Measurements from ENCODE around the gene DAPK1. TPM values are rescaled to one million over a fixed set of nuclear protein-coding genes. Genes with fewer than 3 reads are reported as not detected.

DAPK1 gene
- total RNA-seq, 1 experiment from 2014 or later, result 133 TPM

DNA sequence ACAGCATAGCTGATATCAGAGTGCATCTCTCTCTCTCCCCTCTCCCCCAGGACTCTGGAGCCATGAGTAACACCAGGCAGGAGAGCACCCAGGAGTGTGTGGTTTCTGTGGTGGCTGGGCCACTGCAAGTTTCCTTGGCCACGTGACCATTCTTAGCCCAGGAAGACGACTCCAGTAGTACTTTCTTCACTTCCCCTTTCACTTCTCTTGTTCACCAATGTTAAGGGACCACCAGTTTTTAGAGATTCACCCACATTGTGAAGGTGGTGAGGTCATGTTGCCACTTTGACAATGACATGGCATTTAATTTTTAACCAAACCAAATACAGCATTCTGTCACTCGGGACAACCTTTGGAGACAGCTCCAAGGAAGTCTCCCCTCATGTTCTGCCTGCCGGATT is 17.9 kb upstream of the DAPK1 start:
- H3K4me3 Mint-ChIP-seq (ENCODE audit: low read depth, unreplicated experiment), result no peak overlapping the region
- no TSS peak for BruUV-seq (replicated peaks)
- H3K36me3 Mint-ChIP-seq (ENCODE audit: insufficient read depth, unreplicated experiment), result no peaks in the 10 kb centered on the region
- CTCF ChIA-PET, result no interaction called here
- intact Hi-C loops (cut with micrococcal nuclease; ENCODE audit: unreplicated experiment), result no loop called here
- TF ChIP-seq, protein P1, sequence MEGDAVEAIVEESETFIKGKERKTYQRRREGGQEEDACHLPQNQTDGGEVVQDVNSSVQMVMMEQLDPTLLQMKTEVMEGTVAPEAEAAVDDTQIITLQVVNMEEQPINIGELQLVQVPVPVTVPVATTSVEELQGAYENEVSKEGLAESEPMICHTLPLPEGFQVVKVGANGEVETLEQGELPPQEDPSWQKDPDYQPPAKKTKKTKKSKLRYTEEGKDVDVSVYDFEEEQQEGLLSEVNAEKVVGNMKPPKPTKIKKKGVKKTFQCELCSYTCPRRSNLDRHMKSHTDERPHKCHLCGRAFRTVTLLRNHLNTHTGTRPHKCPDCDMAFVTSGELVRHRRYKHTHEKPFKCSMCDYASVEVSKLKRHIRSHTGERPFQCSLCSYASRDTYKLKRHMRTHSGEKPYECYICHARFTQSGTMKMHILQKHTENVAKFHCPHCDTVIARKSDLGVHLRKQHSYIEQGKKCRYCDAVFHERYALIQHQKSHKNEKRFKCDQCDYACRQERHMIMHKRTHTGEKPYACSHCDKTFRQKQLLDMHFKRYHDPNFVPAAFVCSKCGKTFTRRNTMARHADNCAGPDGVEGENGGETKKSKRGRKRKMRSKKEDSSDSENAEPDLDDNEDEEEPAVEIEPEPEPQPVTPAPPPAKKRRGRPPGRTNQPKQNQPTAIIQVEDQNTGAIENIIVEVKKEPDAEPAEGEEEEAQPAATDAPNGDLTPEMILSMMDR (IDR thresholded peaks at IDR 0.05; ENCODE audit: unreplicated experiment), result no peak
- DNase-seq, result peak; percentile 37
- H3K27ac Mint-ChIP-seq (ENCODE audit: unreplicated experiment), result no peak overlapping the region
- H3K9me3 Mint-ChIP-seq (ENCODE audit: low read depth, unreplicated experiment), result no peaks in the 10 kb centered on the region
- H3K27me3 Mint-ChIP-seq (ENCODE audit: unreplicated experiment), result no peaks in the 10 kb centered on the region
- H3K4me1 Mint-ChIP-seq (ENCODE audit: low read depth, unreplicated experiment), result no peaks in the 10 kb centered on the region

DNA sequence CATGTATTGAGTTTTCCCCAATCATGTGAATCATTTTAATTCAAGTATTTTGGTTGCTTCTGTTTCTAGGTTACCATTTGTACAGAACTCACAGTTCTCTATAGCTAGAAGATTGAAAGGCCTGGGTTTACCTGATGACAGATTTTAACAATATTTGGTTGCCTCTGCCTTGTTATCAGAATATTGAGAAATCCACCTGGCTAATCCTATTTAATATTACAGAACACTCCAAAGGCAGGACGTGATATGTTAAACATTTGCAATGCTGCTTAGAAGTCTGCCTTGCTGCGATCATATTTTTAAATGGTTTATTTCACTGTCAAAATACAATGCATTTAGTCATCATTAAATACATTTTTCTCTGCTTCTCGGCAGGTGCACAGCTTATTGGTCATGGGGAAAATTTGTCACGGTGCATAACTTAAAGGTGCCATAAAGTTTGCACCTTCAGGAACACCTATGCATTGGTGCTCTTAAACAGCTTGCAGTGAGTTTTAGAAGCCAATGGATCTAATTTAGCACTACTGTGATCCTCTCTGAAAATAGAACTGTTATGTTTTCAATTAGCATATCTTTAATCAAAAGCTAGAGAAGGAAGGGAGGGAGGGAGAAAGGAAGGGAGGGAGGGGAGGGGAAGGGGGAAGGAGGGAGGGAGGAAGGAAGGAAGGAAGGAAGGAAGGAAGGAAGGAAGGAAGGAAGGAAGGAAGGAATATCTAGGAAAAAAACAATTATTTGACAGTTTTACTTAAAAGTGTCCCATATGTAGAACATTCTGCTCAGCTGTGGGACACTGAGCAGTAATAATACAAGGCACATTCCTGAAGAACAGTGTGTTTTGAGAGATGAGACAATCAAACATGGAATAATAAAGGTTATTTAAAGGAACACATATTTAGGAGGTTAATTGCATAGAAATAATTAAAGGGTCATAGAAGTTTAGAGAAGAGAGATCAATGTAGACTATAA is 15.5 kb upstream of the DAPK1 start:
- TF ChIP-seq, protein P1 (IDR thresholded peaks at IDR 0.05; ENCODE audit: unreplicated experiment), result no peak
- Mint-ChIP-seq H3K9me3 (ENCODE audit: low read depth, unreplicated experiment) (no peaks in the 10 kb centered on the region), H3K4me3 (ENCODE audit: low read depth, unreplicated experiment) (no peak overlapping the region), H3K4me1 (ENCODE audit: low read depth, unreplicated experiment) (no peaks in the 10 kb centered on the region), H3K36me3 (ENCODE audit: insufficient read depth, unreplicated experiment) (no peaks in the 10 kb centered on the region), H3K27me3 (ENCODE audit: unreplicated experiment) (no peaks in the 10 kb centered on the region), H3K27ac (ENCODE audit: unreplicated experiment) (no peak overlapping the region)
- no TSS peak for BruUV-seq (replicated peaks)
- intact Hi-C loops (cut with micrococcal nuclease; ENCODE audit: unreplicated experiment), result no loop called here
- CTCF ChIA-PET, result interaction anchor here (0.7 kb wide), 1 partner anchor 744 kb away, joined by 8 read pairs; no protein-coding TSS in a partner anchor
- DNase-seq, result no peak

DNA sequence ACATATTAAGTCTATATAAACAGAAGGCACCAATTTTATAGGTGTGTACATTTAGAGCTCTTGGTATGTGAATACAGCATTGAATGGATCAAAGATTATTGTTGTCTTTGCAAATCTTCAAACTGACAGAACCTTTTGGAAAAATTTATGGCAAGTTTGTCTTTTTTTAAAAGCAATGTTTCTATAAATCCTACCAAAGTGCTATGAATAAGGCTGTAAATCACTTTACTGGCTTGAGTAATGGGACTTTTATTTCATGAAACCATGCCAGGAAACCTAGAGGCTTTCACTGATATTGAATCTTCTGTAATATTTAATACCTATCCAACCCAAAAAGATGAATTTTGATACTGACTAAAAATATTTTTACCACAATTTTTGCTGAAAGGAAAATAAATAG is 7.4 kb upstream of the DAPK1 start:
- no peak for DNase-seq
- H3K9me3 Mint-ChIP-seq (ENCODE audit: low read depth, unreplicated experiment), result no peaks in the 10 kb centered on the region
- no TSS peak for BruUV-seq (replicated peaks)
- no peak overlapping the region for H3K27ac Mint-ChIP-seq (ENCODE audit: unreplicated experiment)
- H3K4me1 Mint-ChIP-seq (ENCODE audit: low read depth, unreplicated experiment), result peaks cover 13% of the 10 kb centered on the region
- intact Hi-C loops (cut with micrococcal nuclease; ENCODE audit: unreplicated experiment), result no loop called here
- TF ChIP-seq, protein P1 (IDR thresholded peaks at IDR 0.05; ENCODE audit: unreplicated experiment), result no peak
- H3K27me3 Mint-ChIP-seq (ENCODE audit: unreplicated experiment), result no peaks in the 10 kb centered on the region
- CTCF ChIA-PET, result no interaction called here
- H3K4me3 Mint-ChIP-seq (ENCODE audit: low read depth, unreplicated experiment), result no peak overlapping the region
- H3K36me3 Mint-ChIP-seq (ENCODE audit: insufficient read depth, unreplicated experiment), result no peaks in the 10 kb centered on the region

DNA sequence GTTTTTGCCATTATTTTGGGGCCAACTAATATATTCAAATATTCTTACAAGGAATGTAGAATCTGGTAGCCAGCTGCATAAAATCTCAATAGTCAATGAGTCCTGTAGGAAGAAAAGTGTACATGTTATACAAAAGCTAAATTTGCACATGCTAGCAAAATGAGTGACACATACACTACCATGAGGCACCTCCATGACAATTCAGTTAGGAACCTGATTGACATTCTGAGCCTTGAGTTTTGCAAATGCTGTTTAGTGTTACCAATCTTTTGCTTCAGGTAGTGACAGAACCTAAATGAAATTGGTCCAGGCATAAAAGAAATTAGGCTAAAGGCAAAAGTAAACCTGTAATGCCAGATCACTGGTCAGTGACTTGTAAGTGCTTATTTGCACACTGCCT is 6.8 kb upstream of the DAPK1 start:
- no peaks in the 10 kb centered on the region for H3K27me3 Mint-ChIP-seq (ENCODE audit: unreplicated experiment)
- CTCF ChIA-PET, result no interaction called here
- no TSS peak for BruUV-seq (replicated peaks)

More for the DNA sequence above, 6.8 kb upstream of the DAPK1 start:
- Mint-ChIP-seq H3K36me3 (ENCODE audit: insufficient read depth, unreplicated experiment) (no peaks in the 10 kb centered on the region), H3K4me1 (ENCODE audit: low read depth, unreplicated experiment) (peaks cover 13% of the 10 kb centered on the region), H3K27ac (ENCODE audit: unreplicated experiment) (no peak overlapping the region), H3K9me3 (ENCODE audit: low read depth, unreplicated experiment) (no peaks in the 10 kb centered on the region), H3K4me3 (ENCODE audit: low read depth, unreplicated experiment) (no peak overlapping the region)
- intact Hi-C loops (cut with micrococcal nuclease; ENCODE audit: unreplicated experiment), result no loop called here
- no peak for DNase-seq
- TF ChIP-seq, protein P1 (IDR thresholded peaks at IDR 0.05; ENCODE audit: unreplicated experiment), result no peak

All from Calu3 (cell line).